Astrocyte of the spinal cord (primary cell): ENCODE data around the gene MYBBP1A.

Source experiments
- DNase-seq: peaks from one replicate; pipeline ENCODE4 v3.0.0; 2011; ENCODE audit warnings: low read depth, low spot score
- H3K4me3 ChIP-seq: 2 replicates; pipeline ENCODE4 v1.5.1; 2011; ENCODE audit warnings: low read depth, mild to moderate bottlenecking, low read length, moderate library complexity
- CTCF ChIP-seq: IDR thresholded peaks from 2 replicates; pipeline ENCODE4 v1.5.1; 2012; ENCODE audit warnings: low read depth, mild to moderate bottlenecking, low read length, inconsistent platforms
- in situ Hi-C: cut with HindIII; loops from 2 replicates; pipeline ENCODE4 v1.10.0; 2017; ENCODE audit warnings: low sequenced_read_pairs

Gene MYBBP1A

GRCh38 chr17:4555873-4556759 lies 932 bp upstream of the MYBBP1A start:
- peak overlapping the region; percentile 98 for H3K4me3 ChIP-seq
- in situ Hi-C loops = no loop called here
- TF ChIP-seq CTCF = no peak
- no peak for DNase-seq

DNA sequence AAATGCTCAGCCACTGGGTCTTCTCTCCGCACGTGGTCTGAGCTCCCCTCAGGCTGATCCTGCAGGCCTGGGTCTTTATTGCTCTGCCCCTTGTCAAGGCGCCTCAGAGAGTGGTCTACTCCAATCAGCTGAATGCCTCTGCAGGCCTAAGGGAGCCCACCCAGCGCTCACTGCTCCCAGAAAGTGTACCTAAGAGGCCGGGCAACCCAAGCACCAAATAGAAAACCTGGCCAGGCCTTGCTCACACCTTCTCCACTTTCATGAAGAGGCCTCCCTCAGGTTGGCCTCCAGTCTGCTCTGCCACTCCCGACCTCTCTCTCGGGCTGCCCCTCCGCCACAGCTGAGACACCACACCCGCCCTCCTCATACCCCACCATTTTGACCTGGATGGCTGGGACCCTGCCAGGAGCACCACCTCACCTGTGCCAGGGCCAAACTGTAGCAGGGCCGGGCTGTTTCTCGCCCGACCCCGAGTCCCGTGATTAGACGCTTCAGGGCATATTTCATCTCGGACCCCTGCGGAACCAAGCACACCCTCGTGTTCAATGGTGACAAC lies 665 bp downstream of the MYBBP1A start:
- TF ChIP-seq CTCF = no peak
- DNase-seq = no peak
- in situ Hi-C loops = no loop called here
- peak overlapping the region; percentile 98 for H3K4me3 ChIP-seq

DNA sequence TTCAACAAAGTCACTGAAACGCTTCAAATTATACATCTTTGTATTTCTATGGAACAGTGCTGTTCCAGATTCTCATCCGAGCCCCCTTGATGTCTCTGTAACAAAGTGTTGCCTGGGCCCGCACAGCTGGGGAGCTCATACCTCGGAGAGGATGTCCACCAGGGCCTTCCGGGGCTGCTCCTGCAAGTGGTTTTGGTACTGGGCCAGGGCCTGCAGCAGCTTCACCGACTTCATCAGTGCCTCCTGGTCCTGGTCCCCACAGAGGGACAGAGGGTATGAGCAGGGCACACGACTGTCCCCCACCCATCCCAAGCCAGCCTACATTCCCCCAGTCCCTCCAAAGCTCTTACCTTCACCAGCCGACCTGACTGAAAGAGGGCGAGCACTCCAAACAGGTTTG lies 1.5 kb downstream of the MYBBP1A start:
- no peak for DNase-seq
- no peak for TF ChIP-seq CTCF
- H3K4me3 ChIP-seq = peak overlapping the region; percentile 98
- in situ Hi-C loops = no loop called here

DNA sequence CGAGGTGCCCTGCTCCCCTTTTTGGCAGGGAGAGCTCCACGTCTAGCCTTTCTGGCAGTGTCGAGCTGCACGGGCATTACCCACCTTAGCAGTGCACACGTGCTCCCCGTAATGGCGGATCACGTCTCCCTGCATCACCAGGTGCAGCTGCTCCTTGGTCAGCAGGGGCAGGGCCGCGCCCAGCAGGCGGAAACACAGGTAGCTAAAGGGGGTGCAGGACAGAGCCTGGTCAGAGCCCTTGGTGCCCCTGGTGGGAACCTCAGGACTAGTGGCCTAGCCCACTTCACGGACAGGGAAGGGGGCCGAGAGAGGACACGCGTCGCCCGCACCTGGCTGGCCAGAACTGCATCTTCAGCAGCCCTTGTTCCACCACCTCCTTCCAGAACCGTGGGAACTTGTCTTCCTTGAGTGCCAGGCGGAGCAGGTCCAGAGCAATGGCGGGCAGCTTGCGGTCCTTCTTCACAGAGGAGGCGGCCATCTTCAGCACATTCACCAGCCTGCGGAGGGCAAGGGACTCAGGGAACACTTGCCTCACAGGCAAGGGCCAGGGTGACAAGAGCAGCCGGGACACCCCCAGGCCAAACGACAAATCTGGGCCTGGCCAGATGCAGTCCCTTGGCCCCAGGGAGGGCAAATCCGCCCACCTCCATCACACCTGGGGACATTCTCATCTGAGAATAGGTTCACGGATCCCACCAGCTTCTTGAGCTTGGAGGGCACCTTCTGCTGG lies 3.2 kb downstream of the MYBBP1A start:
- H3K4me3 ChIP-seq = no peak overlapping the region
- in situ Hi-C loops = no loop called here
- no peak for DNase-seq
- TF ChIP-seq CTCF = no peak

- H3K4me3 ChIP-seq = no peak overlapping the region
- TF ChIP-seq CTCF = no peak
- in situ Hi-C loops = no loop called here
- DNase-seq = no peak
These were observed 4.0 kb downstream of the MYBBP1A start for GRCh38 chr17:4551141-4551540.

GRCh38 chr17:4550534-4551039 lies 4.6 kb downstream of the MYBBP1A start:
- in situ Hi-C loops = no loop called here
- H3K4me3 ChIP-seq = no peak overlapping the region
- no peak for TF ChIP-seq CTCF
- no peak for DNase-seq
